ENCODE results near the gene NSD1. TPM values are rescaled to one million over a fixed set of nuclear protein-coding genes. Genes with fewer than 3 reads are reported as not detected.

NSD1 gene
- total and polyA plus RNA-seq, 10 of the 15 experiments (the other 5 are each of a cell fraction or from before 2014, with no cell fraction given) = 7.0 to 57.9 (median 30.4) TPM

DNA sequence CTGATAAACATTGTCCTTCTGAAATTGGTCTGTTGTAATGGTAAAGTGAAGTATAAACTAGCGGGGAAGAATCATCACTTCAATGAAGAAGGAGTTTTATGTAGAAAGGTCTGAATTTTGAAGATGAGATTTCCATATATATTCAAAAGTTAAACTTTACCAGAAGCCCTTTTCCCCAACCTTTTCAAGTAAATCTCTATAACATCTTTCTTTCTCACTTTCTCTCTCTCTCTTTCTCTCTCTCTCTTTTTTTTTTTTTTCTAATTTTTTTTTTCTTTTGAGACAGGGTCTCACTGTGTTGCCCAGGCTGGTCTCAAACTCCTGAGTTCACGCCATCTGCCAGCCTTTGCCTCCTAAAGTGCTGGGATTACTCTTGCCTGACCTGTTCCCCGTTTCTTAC lies 78.7 kb downstream of the NSD1 start:
- ATAC-seq = no peak
- FAIRE-seq = no peak
- H3K27me3 ChIP-seq (replicated peaks in 1 of 2; ENCODE audit: control insufficient read depth in 2 of 2, insufficient read depth in 2 of 2, low read length in 1 of 2) = no peaks in the 10 kb centered on the region
- no peaks in the 10 kb centered on the region for H3K9me3 ChIP-seq (replicated peaks; ENCODE audit: control insufficient read depth, insufficient read depth, low read length)
- BruUV-seq (replicated peaks) = no TSS peak
- no peak overlapping the region for H3K9ac ChIP-seq (ENCODE audit: control insufficient read depth, insufficient read depth, low read length)
- 82% methylated on average over 3 of the region's 3 CpGs for WGBS (ENCODE audit: insufficient coverage, insufficient replicate concordance, low lambda C conversion rate, missing lambda C conversion rate)
- H3K4me2 ChIP-seq (ENCODE audit: control insufficient read depth, insufficient read depth) = no peak overlapping the region
- H2AFZ ChIP-seq (ENCODE audit: control insufficient read depth, low read depth, low read length) = no peak overlapping the region
- DNase-seq (ENCODE audit: low read depth, low spot score) = no peak
- H3K36me3 ChIP-seq (ENCODE audit: control insufficient read depth in 2 of 2, insufficient read depth in 2 of 2, low read length in 1 of 2) = peaks cover 14 to 22% of the 10 kb centered on the region in 2 experiments
- H3K4me1 ChIP-seq (ENCODE audit: control insufficient read depth, insufficient read depth, low read length) = no peaks in the 10 kb centered on the region
- ChIA-PET CTCF (interaction anchor here (0.7 kb wide), 1 partner anchor 8 kb away, joined by 4 read pairs; no protein-coding TSS in a partner anchor), SMC1A (ENCODE audit: uncharacterized antibody, unreplicated experiment) (no interaction called here), RAD21 (ENCODE audit: unreplicated experiment) (no interaction called here), POLR2A (no interaction called here)
- H3K79me2 ChIP-seq (ENCODE audit: control insufficient read depth, insufficient read depth, low read length) = no peaks in the 10 kb centered on the region; the same call in 1 of the 2 replicates
- intact Hi-C loops (cut with micrococcal nuclease; ENCODE audit: unreplicated experiment) (no loop called here), in situ Hi-C loops (cut with MboI) (no loop called here)
- H4K20me1 ChIP-seq (ENCODE audit: control insufficient read depth, insufficient read depth) = no peaks in the 10 kb centered on the region
- H3K27ac ChIP-seq (ENCODE audit: control insufficient read depth, insufficient read depth) = no peak overlapping the region
- TF ChIP-seq, protein P1, sequence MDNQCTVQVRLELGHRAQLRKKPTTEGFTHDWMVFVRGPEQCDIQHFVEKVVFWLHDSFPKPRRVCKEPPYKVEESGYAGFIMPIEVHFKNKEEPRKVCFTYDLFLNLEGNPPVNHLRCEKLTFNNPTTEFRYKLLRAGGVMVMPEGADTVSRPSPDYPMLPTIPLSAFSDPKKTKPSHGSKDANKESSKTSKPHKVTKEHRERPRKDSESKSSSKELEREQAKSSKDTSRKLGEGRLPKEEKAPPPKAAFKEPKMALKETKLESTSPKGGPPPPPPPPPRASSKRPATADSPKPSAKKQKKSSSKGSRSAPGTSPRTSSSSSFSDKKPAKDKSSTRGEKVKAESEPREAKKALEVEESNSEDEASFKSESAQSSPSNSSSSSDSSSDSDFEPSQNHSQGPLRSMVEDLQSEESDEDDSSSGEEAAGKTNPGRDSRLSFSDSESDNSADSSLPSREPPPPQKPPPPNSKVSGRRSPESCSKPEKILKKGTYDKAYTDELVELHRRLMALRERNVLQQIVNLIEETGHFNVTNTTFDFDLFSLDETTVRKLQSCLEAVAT (IDR thresholded peaks at IDR 0.05) = no peak
- no peak for TF ChIP-seq YBX1 (IDR thresholded peaks at IDR 0.05)
- TF ChIP-seq, protein P2, sequence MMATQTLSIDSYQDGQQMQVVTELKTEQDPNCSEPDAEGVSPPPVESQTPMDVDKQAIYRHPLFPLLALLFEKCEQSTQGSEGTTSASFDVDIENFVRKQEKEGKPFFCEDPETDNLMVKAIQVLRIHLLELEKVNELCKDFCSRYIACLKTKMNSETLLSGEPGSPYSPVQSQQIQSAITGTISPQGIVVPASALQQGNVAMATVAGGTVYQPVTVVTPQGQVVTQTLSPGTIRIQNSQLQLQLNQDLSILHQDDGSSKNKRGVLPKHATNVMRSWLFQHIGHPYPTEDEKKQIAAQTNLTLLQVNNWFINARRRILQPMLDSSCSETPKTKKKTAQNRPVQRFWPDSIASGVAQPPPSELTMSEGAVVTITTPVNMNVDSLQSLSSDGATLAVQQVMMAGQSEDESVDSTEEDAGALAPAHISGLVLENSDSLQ (IDR thresholded peaks at IDR 0.05) = no peak
- TF ChIP-seq, protein P3, sequence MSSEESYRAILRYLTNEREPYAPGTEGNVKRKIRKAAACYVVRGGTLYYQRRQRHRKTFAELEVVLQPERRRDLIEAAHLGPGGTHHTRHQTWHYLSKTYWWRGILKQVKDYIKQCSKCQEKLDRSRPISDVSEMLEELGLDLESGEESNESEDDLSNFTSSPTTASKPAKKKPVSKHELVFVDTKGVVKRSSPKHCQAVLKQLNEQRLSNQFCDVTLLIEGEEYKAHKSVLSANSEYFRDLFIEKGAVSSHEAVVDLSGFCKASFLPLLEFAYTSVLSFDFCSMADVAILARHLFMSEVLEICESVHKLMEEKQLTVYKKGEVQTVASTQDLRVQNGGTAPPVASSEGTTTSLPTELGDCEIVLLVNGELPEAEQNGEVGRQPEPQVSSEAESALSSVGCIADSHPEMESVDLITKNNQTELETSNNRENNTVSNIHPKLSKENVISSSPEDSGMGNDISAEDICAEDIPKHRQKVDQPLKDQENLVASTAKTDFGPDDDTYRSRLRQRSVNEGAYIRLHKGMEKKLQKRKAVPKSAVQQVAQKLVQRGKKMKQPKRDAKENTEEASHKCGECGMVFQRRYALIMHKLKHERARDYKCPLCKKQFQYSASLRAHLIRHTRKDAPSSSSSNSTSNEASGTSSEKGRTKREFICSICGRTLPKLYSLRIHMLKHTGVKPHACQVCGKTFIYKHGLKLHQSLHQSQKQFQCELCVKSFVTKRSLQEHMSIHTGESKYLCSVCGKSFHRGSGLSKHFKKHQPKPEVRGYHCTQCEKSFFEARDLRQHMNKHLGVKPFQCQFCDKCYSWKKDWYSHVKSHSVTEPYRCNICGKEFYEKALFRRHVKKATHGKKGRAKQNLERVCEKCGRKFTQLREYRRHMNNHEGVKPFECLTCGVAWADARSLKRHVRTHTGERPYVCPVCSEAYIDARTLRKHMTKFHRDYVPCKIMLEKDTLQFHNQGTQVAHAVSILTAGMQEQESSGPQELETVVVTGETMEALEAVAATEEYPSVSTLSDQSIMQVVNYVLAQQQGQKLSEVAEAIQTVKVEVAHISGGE (CRISPR knock-in tag; IDR thresholded peaks at IDR 0.05) = no peak
- TF ChIP-seq TAF1 (IDR thresholded peaks at IDR 0.05; ENCODE audit: borderline replicate concordance, low read depth, low read length) = no peak
- no peak overlapping the region for H3K4me3 ChIP-seq
